Measurements from ENCODE around the gene SKI. TPM values are rescaled to one million over a fixed set of nuclear protein-coding genes. Genes with fewer than 3 reads are reported as not detected.

The SKI gene
- total RNA-seq, 1 experiment from 2014 or later = 38.2 TPM

DNA sequence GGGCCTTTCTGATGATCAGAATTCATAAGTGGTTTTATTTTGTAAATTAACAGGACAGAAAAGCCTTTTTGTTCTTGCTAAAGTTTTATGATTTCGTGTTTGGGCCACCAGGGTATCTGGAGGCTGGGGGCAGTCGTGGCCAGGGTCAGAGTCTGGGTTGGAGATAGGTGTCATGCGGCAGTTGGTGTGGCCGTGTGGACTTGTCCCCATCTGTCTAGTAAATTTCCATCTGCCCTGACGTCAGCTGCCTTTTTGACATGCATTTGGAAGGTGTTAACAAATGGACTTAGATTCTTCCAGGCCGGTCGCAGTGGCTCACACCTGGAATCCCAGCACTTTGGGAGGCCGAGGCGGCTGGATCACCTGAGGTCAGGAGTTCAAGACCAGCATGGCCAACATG lies 56.8 kb downstream of the SKI start:
- CTCF ChIA-PET = no interaction called here
- POLR2A ChIA-PET = no interaction called here
- H3K27ac Mint-ChIP-seq (ENCODE audit: unreplicated experiment) = no peak overlapping the region

DNA sequence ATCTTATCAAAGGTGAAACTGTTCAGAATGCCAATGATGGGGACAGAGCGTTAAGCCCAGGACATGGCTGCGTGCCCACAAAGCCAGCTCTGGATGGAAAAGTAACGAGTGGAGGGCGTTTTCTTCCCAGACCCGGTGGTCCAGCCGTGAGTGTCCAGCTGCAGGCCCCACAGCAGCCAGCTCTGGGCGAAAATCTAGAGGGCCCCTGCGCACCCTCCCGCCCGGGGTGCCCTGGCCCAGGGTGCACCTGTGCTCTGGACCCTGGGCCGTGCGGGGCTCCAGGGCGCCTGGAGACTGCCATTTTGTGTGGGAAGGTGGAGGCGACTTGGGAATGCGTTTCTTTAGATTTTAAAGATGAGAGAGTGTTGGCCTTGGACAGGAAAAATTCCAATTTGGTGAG lies 58.8 kb downstream of the SKI start:
- peaks cover 16% of the 10 kb centered on the region for H3K36me3 Mint-ChIP-seq (ENCODE audit: insufficient read depth, unreplicated experiment)
- H3K27me3 ChIP-seq (replicated peaks; ENCODE audit: control insufficient read depth, insufficient read depth, low read length) = no peaks in the 10 kb centered on the region
- H3K27ac Mint-ChIP-seq (ENCODE audit: unreplicated experiment) = no peak overlapping the region
- H3K4me3 ChIP-seq (ENCODE audit: low read depth, low read length) = no peak overlapping the region
- DNase-seq = no peak
- no peaks in the 10 kb centered on the region for H3K9me3 ChIP-seq
- BruUV-seq (replicated peaks) = no TSS peak
- no peak overlapping the region for H3K4me3 Mint-ChIP-seq (ENCODE audit: unreplicated experiment)
- CTCF ChIA-PET = no interaction called here
- H3K4me1 Mint-ChIP-seq (ENCODE audit: low read depth, unreplicated experiment) = no peaks in the 10 kb centered on the region
- intact Hi-C loops (cut with micrococcal nuclease; ENCODE audit: unreplicated experiment) = no loop called here
- no peaks in the 10 kb centered on the region for H3K36me3 ChIP-seq (ENCODE audit: control insufficient read depth, insufficient read depth, low read length)
- no peaks in the 10 kb centered on the region for H3K9me3 Mint-ChIP-seq (ENCODE audit: unreplicated experiment)
- no peaks in the 10 kb centered on the region for H3K4me1 ChIP-seq
- POLR2A ChIA-PET = no interaction called here
- TF ChIP-seq, protein P1, sequence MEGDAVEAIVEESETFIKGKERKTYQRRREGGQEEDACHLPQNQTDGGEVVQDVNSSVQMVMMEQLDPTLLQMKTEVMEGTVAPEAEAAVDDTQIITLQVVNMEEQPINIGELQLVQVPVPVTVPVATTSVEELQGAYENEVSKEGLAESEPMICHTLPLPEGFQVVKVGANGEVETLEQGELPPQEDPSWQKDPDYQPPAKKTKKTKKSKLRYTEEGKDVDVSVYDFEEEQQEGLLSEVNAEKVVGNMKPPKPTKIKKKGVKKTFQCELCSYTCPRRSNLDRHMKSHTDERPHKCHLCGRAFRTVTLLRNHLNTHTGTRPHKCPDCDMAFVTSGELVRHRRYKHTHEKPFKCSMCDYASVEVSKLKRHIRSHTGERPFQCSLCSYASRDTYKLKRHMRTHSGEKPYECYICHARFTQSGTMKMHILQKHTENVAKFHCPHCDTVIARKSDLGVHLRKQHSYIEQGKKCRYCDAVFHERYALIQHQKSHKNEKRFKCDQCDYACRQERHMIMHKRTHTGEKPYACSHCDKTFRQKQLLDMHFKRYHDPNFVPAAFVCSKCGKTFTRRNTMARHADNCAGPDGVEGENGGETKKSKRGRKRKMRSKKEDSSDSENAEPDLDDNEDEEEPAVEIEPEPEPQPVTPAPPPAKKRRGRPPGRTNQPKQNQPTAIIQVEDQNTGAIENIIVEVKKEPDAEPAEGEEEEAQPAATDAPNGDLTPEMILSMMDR (IDR thresholded peaks at IDR 0.05; ENCODE audit: insufficient read depth in 1 of 2, low read depth in 1 of 2, low read length in 1 of 2, severe bottlenecking in 1 of 2, unreplicated experiment in 1 of 2) = no peak
- no peaks in the 10 kb centered on the region for H3K27me3 Mint-ChIP-seq (ENCODE audit: insufficient read depth, unreplicated experiment)

More for the DNA sequence above, 56.8 kb downstream of the SKI start:
- Histone ChIP-seq H3K36me3 (ENCODE audit: control insufficient read depth, insufficient read depth, low read length) (no peaks in the 10 kb centered on the region), H3K4me3 (ENCODE audit: low read depth, low read length) (no peak overlapping the region), H3K9me3 (no peaks in the 10 kb centered on the region), H3K27me3 (replicated peaks; ENCODE audit: control insufficient read depth, insufficient read depth, low read length) (no peaks in the 10 kb centered on the region), H3K4me1 (no peaks in the 10 kb centered on the region)
- TF ChIP-seq, protein P1 (IDR thresholded peaks at IDR 0.05; ENCODE audit: insufficient read depth in 1 of 2, low read depth in 1 of 2, low read length in 1 of 2, severe bottlenecking in 1 of 2, unreplicated experiment in 1 of 2) = no peak
- Mint-ChIP-seq H3K36me3 (ENCODE audit: insufficient read depth, unreplicated experiment) (peaks cover 16% of the 10 kb centered on the region), H3K4me3 (ENCODE audit: unreplicated experiment) (no peak overlapping the region), H3K27me3 (ENCODE audit: insufficient read depth, unreplicated experiment) (no peaks in the 10 kb centered on the region), H3K4me1 (ENCODE audit: low read depth, unreplicated experiment) (no peaks in the 10 kb centered on the region), H3K9me3 (ENCODE audit: unreplicated experiment) (no peaks in the 10 kb centered on the region)
- DNase-seq = no peak
- BruUV-seq (replicated peaks) = no TSS peak
- intact Hi-C loops (cut with micrococcal nuclease; ENCODE audit: unreplicated experiment) = no loop called here

DNA sequence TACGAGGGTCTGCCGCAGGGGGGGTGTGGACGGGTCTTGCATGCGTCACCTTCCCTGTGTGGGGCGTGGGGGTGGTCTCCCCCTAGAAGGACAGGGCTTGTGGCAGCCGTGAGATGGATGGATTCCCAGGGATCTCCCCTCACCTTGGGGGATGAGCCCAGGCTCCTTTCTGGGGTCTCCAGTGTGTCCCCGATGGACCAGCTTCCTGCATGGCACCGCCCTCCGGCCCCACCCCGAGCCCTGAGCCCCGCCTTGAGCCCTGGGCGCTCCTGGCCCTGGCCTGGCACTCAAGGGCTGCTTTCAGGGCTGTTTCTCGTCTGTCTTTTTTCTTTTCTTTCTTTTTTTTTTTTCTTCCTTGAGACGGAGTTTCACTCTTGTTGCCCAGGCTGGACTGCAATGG lies 59.5 kb downstream of the SKI start:
- H3K36me3 ChIP-seq (ENCODE audit: control insufficient read depth, insufficient read depth, low read length) = no peaks in the 10 kb centered on the region
- H3K4me1 ChIP-seq = no peaks in the 10 kb centered on the region
- intact Hi-C loops (cut with micrococcal nuclease; ENCODE audit: unreplicated experiment) = no loop called here
- H3K27me3 ChIP-seq (replicated peaks; ENCODE audit: control insufficient read depth, insufficient read depth, low read length) = no peaks in the 10 kb centered on the region
- BruUV-seq (replicated peaks) = no TSS peak
- H3K27me3 Mint-ChIP-seq (ENCODE audit: insufficient read depth, unreplicated experiment) = no peaks in the 10 kb centered on the region
- H3K9me3 Mint-ChIP-seq (ENCODE audit: unreplicated experiment) = no peaks in the 10 kb centered on the region
- no peak overlapping the region for H3K27ac Mint-ChIP-seq (ENCODE audit: unreplicated experiment)
- H3K36me3 Mint-ChIP-seq (ENCODE audit: insufficient read depth, unreplicated experiment) = peaks cover 16% of the 10 kb centered on the region
- H3K4me1 Mint-ChIP-seq (ENCODE audit: low read depth, unreplicated experiment) = no peaks in the 10 kb centered on the region
- ChIA-PET POLR2A (no interaction called here), CTCF (no interaction called here)
- DNase-seq = no peak
- no peaks in the 10 kb centered on the region for H3K9me3 ChIP-seq
- H3K4me3 Mint-ChIP-seq (ENCODE audit: unreplicated experiment) = no peak overlapping the region
- TF ChIP-seq, protein P1 (IDR thresholded peaks at IDR 0.05; ENCODE audit: insufficient read depth in 1 of 2, low read depth in 1 of 2, low read length in 1 of 2, severe bottlenecking in 1 of 2, unreplicated experiment in 1 of 2) = no peak
- H3K4me3 ChIP-seq (ENCODE audit: low read depth, low read length) = no peak overlapping the region
